Right kidney (tissue), 1 donor: ENCODE results near the gene CYP2J2.
"Not testable (repeated sequence)": the region's sequence is repeated elsewhere in the genome, so short reads cannot be mapped to it uniquely, and the experiment has no call there.

ENCODE experiments used
- DNase-seq: peaks from one replicate; pipeline ENCODE4 v3.0.0-alpha.2; 2016

The CYP2J2 gene

GRCh38 chr1:59917785-59918180 lies 8.8 kb downstream of the CYP2J2 start:
- DNase-seq = no peak

GRCh38 chr1:59917026-59917784 lies 9.4 kb downstream of the CYP2J2 start:
- DNase-seq = no peak

GRCh38 chr1:59915516-59915915 lies 11.1 kb downstream of the CYP2J2 start:
- no peak for DNase-seq

GRCh38 chr1:59914791-59915286 lies 11.7 kb downstream of the CYP2J2 start:
- not testable (repeated sequence) for DNase-seq

- DNase-seq = no peak
These were observed 17.9 kb downstream of the CYP2J2 start for GRCh38 chr1:59908682-59909081.

- no peak for DNase-seq
These were observed 18.5 kb downstream of the CYP2J2 start for GRCh38 chr1:59908084-59908483.

GRCh38 chr1:59906931-59907330 lies 19.6 kb downstream of the CYP2J2 start:
- no peak for DNase-seq

GRCh38 chr1:59903141-59903754 lies 23.3 kb downstream of the CYP2J2 start:
- DNase-seq = no peak

- DNase-seq = no peak
These were observed 24.7 kb downstream of the CYP2J2 start for GRCh38 chr1:59901770-59902388.

- DNase-seq = no peak
These were observed 25.9 kb downstream of the CYP2J2 start for GRCh38 chr1:59900640-59901039.

GRCh38 chr1:59898927-59899326 lies 27.6 kb downstream of the CYP2J2 start:
- DNase-seq = no peak

GRCh38 chr1:59897165-59897564 lies 29.4 kb downstream of the CYP2J2 start:
- DNase-seq = no peak

GRCh38 chr1:59892841-59893811 lies 33.4 kb downstream of the CYP2J2 start:
- DNase-seq = no peak

GRCh38 chr1:59885160-59885832 lies 41.3 kb downstream of the CYP2J2 start:
- DNase-seq = no peak

- DNase-seq = no peak
These were observed 45.8 kb downstream of the CYP2J2 start for GRCh38 chr1:59880735-59881134.

- DNase-seq = no peak
These were observed 46.5 kb downstream of the CYP2J2 start for GRCh38 chr1:59879996-59880505.

- peak; percentile 10 for DNase-seq
These were observed 47.0 kb downstream of the CYP2J2 start for GRCh38 chr1:59879574-59879973.

- no peak for DNase-seq
These were observed 48.2 kb downstream of the CYP2J2 start for GRCh38 chr1:59878370-59878769.

- no peak for DNase-seq
These were observed 49.4 kb downstream of the CYP2J2 start for GRCh38 chr1:59877108-59877682.

GRCh38 chr1:59871746-59872145 lies 54.8 kb downstream of the CYP2J2 start:
- DNase-seq = no peak

GRCh38 chr1:59866462-59866861 lies 60.1 kb downstream of the CYP2J2 start:
- DNase-seq = no peak
